HG02763 (cell line): ENCODE results near the gene SEC31A.

Experiments
- ATAC-seq: cut with Tn5 transposase; IDR thresholded peaks from one replicate; pipeline ENCODE4 v1.9.1; 2021; ENCODE audit warnings: mild to moderate bottlenecking, moderate library complexity; ENCODE audit not compliant: unreplicated experiment

The SEC31A gene

GRCh38 chr4:82776925-82777542 lies 113.9 kb downstream of the SEC31A start:
- ATAC-seq: no peak

- no peak for ATAC-seq
These were observed 115.7 kb downstream of the SEC31A start for GRCh38 chr4:82775243-82775642.

- ATAC-seq: no peak
These were observed 116.2 kb downstream of the SEC31A start for GRCh38 chr4:82774711-82775171.

- ATAC-seq: no peak
These were observed 117.9 kb downstream of the SEC31A start for GRCh38 chr4:82773057-82773456.

- ATAC-seq: no peak
These were observed 120.3 kb downstream of the SEC31A start for GRCh38 chr4:82770607-82771006.
